HG03135 (cell line): ENCODE results near the gene ZNRF3.
"Not testable (repeated sequence)": the region's sequence is repeated elsewhere in the genome, so short reads cannot be mapped to it uniquely, and the experiment has no call there.

Source experiments
- ATAC-seq: cut with Tn5 transposase; IDR thresholded peaks from one replicate; pipeline ENCODE4 v1.9.1; 2021; ENCODE audit warnings: mild to moderate bottlenecking, moderate library complexity; ENCODE audit not compliant: unreplicated experiment

Gene ZNRF3

GRCh38 chr22:29079218-29079901, 196.0 kb downstream of the ZNRF3 start:
- ATAC-seq: no peak

GRCh38 chr22:29080106-29080975, 197.0 kb downstream of the ZNRF3 start:
- ATAC-seq: no peak

GRCh38 chr22:29081517-29082236, 198.3 kb downstream of the ZNRF3 start:
- ATAC-seq: no peak

- ATAC-seq: no peak
Observed at GRCh38 chr22:29082826-29083545, 199.6 kb downstream of the ZNRF3 start.

GRCh38 chr22:29083576-29083932, 200.2 kb downstream of the ZNRF3 start:
- ATAC-seq: not testable (repeated sequence)

- no peak for ATAC-seq
Observed at GRCh38 chr22:29083933-29084591, 200.7 kb downstream of the ZNRF3 start.

- ATAC-seq: no peak
Observed at GRCh38 chr22:29087012-29087411, 203.6 kb downstream of the ZNRF3 start.

- no peak for ATAC-seq
Observed at GRCh38 chr22:29088809-29089208, 205.4 kb downstream of the ZNRF3 start.

GRCh38 chr22:29089507-29089906, 206.1 kb downstream of the ZNRF3 start:
- no peak for ATAC-seq

GRCh38 chr22:29090039-29090438, 206.7 kb downstream of the ZNRF3 start:
- ATAC-seq: no peak

GRCh38 chr22:29092243-29092642, 208.9 kb downstream of the ZNRF3 start:
- ATAC-seq: no peak

- no peak for ATAC-seq
Observed at GRCh38 chr22:29093030-29093429, 209.7 kb downstream of the ZNRF3 start.

GRCh38 chr22:29093501-29094300, 210.3 kb downstream of the ZNRF3 start:
- ATAC-seq: no peak

- no peak for ATAC-seq
Observed at GRCh38 chr22:29095459-29095858, 212.1 kb downstream of the ZNRF3 start.

GRCh38 chr22:29096736-29097669, 213.6 kb downstream of the ZNRF3 start:
- ATAC-seq: no peak

GRCh38 chr22:29098296-29098695, 214.9 kb downstream of the ZNRF3 start:
- no peak for ATAC-seq

GRCh38 chr22:29102300-29102699, 218.9 kb downstream of the ZNRF3 start:
- no peak for ATAC-seq

GRCh38 chr22:29103121-29103520, 219.7 kb downstream of the ZNRF3 start:
- ATAC-seq: no peak

GRCh38 chr22:29105468-29105867, 222.1 kb downstream of the ZNRF3 start:
- no peak for ATAC-seq
